ENCODE measurements around the gene C1D.
"Not testable (repeated sequence)": the region's sequence is repeated elsewhere in the genome, so short reads cannot be mapped to it uniquely, and the experiment has no call there.

C1D gene

DNA sequence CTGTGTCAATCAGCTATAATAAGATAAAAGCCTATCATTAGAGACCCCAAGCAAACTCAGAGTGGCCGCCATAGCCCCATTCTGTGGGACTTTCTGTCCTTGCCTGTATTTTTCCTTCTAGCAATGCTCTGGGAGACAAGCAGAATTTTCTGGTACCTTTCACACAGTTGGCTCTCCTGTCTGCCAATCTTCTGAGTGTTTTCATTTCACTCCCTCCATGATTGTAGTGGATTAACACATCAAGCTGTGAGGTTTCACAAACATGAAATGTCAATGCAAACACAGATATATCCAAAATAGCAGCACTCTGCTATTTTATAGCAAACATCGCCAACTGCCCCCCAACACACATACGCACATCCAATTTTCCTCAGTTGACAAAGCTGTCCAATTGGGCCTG, 64.9 kb downstream of the C1D start:
- no peak for DNase-seq

DNA sequence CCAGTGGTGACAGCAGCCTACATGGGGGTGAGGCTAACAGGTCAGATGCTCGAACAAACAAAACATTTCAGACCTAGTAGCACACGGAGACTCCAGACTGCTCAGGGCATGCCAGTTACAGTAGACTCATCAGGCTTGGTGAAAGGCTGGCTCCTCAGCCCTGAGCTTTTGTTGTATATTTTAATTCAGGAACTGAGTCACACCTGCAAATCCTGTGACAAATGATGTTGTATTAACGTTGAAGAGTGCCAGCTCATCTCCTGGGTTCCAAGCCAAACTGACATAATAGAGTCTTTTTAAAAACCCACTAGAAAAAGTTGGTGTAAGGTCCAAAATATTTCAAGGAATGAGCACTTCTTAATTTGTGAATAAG, 65.3 kb downstream of the C1D start:
- DNase-seq, result no peak

DNA sequence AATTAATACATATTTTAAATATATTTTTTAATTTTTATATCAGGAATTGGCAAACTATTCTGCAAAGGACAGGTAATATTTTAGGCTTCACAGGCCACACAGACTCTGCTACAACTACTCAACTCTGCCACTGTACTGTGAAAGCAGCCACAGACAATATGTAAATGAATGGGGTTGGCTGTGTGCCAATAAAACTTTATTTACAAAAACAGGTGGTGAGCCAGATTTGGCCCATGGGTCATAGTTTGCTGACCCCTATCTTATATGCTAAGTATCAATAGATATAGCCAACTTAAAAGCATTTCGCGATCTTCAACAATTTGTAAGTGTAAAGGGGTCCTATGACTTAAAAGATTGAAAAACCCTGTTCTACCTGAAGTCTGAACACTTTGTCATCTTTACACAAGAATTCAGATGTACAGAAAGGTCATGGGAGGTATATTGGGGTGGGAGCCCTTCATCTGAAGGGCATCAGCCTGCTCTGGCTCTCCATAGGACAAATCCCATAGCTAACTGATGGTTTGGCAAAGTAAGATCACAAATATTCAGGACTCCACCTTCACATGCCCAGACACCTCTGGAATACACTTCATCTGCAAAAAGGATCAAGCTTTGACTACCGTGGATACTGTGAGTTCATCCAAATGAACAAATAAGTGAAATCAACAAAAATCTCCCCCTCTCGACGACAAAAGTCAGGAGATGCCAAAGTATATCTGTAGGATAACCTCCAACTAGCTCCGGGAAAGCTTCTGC, 65.9 kb downstream of the C1D start:
- DNase-seq, result no peak

DNA sequence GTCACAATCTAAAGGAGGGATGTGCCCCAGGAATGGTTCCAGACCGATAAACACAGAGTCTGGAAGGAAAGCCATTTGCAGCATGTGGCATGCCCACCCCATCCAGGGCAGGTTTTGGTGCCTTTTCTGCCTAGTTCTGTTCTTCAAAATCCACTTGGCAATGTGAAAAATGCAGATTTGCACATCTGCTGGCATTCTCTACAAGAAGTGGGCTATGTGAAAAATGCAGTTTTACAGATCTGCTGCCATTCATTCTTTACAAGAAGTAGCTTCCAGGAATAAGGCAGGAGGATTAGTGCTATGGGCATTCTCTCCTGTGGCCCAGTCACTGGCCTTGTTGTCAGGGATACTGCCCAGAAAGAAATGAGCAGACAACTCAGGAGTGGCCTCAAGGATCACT, 68.1 kb downstream of the C1D start:
- no peak for DNase-seq

DNA sequence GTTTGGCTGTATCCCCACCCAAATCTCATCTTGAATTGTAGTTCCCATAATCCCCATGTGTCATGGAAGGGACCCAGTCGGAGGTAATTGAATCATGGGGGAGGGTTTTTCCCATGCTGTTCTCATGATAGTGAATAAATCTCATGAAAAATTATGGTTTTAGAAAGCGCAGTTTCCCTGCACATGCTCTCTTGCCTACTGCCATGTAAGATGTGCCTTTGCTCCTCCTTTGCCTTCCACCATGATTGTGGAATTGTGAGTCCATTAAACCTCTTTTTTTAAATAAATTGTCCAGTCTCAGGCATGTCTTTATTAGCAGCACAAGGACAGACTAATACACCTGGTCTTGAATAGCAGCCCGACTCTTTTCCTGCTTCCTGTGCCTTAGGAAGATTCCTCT, 68.7 kb downstream of the C1D start:
- not testable (repeated sequence) for DNase-seq

DNA sequence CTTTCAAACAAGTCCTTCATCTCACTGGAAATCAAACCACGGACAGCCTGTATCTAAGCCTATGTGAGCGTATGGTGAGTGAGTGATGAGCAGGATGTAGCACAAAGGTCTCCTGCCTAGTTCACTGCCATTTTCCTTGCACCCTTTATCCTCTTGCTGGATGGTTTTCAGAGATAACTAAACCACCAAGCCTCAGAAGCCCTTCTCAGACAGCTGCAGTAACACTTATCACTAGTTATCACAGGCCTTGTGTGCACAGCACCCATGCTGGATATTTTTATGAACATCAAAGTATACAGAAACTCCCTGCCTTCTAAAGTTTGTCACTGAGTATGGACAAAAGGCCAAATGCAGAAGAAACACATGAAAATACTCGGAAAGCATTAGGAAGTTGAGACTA, 69.5 kb downstream of the C1D start:
- DNase-seq, result no peak

DNA sequence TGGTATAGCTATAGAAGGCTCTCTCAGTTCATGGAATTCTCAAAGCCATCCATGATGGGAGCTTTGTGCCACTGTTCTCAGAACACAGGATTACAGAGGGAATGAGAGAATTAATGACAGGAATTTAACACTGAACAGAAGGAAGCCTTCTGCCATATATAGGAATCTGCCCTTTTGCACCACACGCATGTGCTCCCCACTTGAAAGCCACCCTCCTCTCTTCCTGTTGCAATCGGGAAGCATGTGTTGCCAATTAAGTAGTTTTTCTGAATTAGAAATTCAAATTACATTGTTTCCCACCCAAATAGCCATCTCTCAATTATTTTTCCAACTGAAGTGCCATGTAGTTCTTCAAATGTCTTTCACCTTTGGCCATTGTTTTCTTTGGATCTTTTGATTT, 71.3 kb downstream of the C1D start:
- no peak for DNase-seq
